ENCODE data around the gene TDRD3. TPM values are rescaled to one million over a fixed set of nuclear protein-coding genes. Genes with fewer than 3 reads are reported as not detected.

TDRD3 gene
- total RNA-seq, 1 donor from 2014 or later: 40.6 TPM

DNA sequence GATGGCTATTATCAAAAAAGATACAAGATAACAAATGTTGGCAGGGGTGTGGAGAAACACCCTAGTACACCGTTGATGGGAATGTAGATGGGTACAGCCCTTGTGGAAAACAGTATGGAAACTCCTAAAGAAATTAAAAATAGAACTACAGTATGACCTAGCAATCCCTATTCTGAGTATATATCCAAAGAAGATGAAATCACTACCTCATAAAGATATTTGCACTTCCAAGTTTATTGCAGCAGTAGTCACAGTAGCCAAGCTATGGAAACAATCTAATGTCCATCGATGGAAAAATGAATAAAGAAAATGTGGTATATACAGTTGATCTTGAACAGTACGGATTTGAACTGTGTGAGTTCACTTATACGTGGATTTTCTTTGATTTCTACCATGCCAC is 28.3 kb downstream of the TDRD3 start:
- Histone ChIP-seq H3K36me3 (no peaks in the 10 kb centered on the region), H3K9me3 (ENCODE audit: low read depth) (peaks cover 7% of the 10 kb centered on the region), H3K4me3 (no peak overlapping the region), H3K27me3 (no peaks in the 10 kb centered on the region), H3K4me2 (no peak overlapping the region), H3F3A (ENCODE audit: low read depth) (no peaks in the 10 kb centered on the region), H3K27ac (no peak overlapping the region), H3K9ac (no peak overlapping the region), H3K79me2 (ENCODE audit: low read depth) (no peaks in the 10 kb centered on the region), H3K4me1 (no peaks in the 10 kb centered on the region), H2AFZ (replicated peaks) (no peak overlapping the region), H4K20me1 (ENCODE audit: low read depth) (no peaks in the 10 kb centered on the region)
- Mint-ChIP-seq H3K36me3 (peaks cover 7% of the 10 kb centered on the region), H3K4me3 (no peak overlapping the region), H3K9me3 (peaks cover 19% of the 10 kb centered on the region), H3K27ac (no peak overlapping the region), H3K27me3 (ENCODE audit: insufficient read depth, low read depth) (no peaks in the 10 kb centered on the region), H3K4me1 (no peaks in the 10 kb centered on the region)
- DNase-seq (ENCODE audit: low spot score): no peak
- TF ChIP-seq EZH2 (IDR thresholded peaks at IDR 0.05) (no peak), EZH2phosphoT487 (IDR thresholded peaks at IDR 0.05) (no peak)
- TF ChIP-seq, protein P1, sequence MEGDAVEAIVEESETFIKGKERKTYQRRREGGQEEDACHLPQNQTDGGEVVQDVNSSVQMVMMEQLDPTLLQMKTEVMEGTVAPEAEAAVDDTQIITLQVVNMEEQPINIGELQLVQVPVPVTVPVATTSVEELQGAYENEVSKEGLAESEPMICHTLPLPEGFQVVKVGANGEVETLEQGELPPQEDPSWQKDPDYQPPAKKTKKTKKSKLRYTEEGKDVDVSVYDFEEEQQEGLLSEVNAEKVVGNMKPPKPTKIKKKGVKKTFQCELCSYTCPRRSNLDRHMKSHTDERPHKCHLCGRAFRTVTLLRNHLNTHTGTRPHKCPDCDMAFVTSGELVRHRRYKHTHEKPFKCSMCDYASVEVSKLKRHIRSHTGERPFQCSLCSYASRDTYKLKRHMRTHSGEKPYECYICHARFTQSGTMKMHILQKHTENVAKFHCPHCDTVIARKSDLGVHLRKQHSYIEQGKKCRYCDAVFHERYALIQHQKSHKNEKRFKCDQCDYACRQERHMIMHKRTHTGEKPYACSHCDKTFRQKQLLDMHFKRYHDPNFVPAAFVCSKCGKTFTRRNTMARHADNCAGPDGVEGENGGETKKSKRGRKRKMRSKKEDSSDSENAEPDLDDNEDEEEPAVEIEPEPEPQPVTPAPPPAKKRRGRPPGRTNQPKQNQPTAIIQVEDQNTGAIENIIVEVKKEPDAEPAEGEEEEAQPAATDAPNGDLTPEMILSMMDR (IDR thresholded peaks at IDR 0.05): no peak

DNA sequence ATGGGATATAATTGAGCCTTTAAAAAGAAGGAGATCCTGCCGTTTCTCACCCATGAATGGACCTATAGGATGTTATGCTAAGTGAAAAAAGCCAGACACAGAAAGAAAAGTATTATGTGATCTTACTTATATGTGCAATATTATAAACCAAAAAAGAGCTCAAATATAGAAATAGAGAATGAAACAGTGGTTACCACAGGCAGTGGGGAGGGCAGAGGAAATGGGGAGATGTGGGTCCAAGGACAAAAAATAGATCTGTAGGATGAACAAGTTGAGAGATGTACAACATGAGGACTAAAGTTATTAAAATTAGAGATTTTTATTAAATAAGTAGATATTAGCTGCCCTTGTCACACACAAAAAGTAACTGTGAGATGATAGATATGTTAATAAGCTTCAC is 29.1 kb downstream of the TDRD3 start:
- no peak overlapping the region for H3K27ac Mint-ChIP-seq
- H3K9me3 ChIP-seq (ENCODE audit: low read depth): peaks cover 7% of the 10 kb centered on the region
- no peak overlapping the region for H3K27ac ChIP-seq
- H3K27me3 Mint-ChIP-seq (ENCODE audit: insufficient read depth, low read depth): no peaks in the 10 kb centered on the region
- peaks cover 7% of the 10 kb centered on the region for H3K36me3 Mint-ChIP-seq
- no peak overlapping the region for H3K4me2 ChIP-seq
- TF ChIP-seq EZH2 (IDR thresholded peaks at IDR 0.05): no peak
- TF ChIP-seq EZH2phosphoT487 (IDR thresholded peaks at IDR 0.05): no peak
- TF ChIP-seq, protein P1 (IDR thresholded peaks at IDR 0.05): no peak
- peaks cover 14% of the 10 kb centered on the region for H3K9me3 Mint-ChIP-seq
- no peaks in the 10 kb centered on the region for H3K4me1 Mint-ChIP-seq
- H3K27me3 ChIP-seq: no peaks in the 10 kb centered on the region
- no peak overlapping the region for H3K4me3 ChIP-seq
- no peaks in the 10 kb centered on the region for H3F3A ChIP-seq (ENCODE audit: low read depth)
- no peaks in the 10 kb centered on the region for H3K4me1 ChIP-seq
- H3K79me2 ChIP-seq (ENCODE audit: low read depth): no peaks in the 10 kb centered on the region
- H4K20me1 ChIP-seq (ENCODE audit: low read depth): no peaks in the 10 kb centered on the region
- no peaks in the 10 kb centered on the region for H3K36me3 ChIP-seq
- no peak overlapping the region for H2AFZ ChIP-seq (replicated peaks)
- no peak for DNase-seq (ENCODE audit: low spot score)
- H3K9ac ChIP-seq: no peak overlapping the region
- H3K4me3 Mint-ChIP-seq: no peak overlapping the region

DNA sequence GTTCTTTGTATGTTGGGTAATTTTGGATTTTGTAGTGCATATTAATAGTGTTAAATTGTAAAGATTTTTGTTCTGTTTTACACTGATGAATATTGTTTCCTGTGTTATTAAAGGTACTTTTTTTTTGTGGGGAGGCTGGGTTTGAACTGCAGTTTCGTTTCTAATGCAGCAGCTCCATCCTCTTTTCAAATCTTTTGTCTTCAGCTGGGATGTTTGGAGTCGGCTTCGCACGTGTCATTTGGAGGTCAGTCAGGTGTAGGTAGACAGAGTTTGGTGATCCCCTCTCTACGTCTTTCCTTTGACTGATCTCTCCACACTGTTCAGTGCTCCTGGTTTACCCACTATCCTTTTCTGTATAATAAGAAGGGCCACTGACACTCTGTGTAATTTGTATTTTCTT is 30.3 kb downstream of the TDRD3 start:
- H3K4me3 Mint-ChIP-seq: no peak overlapping the region
- DNase-seq (ENCODE audit: low spot score): no peak
- no peak overlapping the region for H2AFZ ChIP-seq (replicated peaks)
- H3K27me3 ChIP-seq: no peaks in the 10 kb centered on the region
- no peaks in the 10 kb centered on the region for H3K4me1 ChIP-seq
- H3K9me3 Mint-ChIP-seq: peaks cover 4% of the 10 kb centered on the region
- H3K79me2 ChIP-seq (ENCODE audit: low read depth): peaks cover 6% of the 10 kb centered on the region
- no peaks in the 10 kb centered on the region for H3K36me3 ChIP-seq
- H3K9ac ChIP-seq: no peak overlapping the region
- H3K4me2 ChIP-seq: no peak overlapping the region
- H3K4me1 Mint-ChIP-seq: no peaks in the 10 kb centered on the region
- H3K4me3 ChIP-seq: no peak overlapping the region
- no peak for TF ChIP-seq EZH2 (IDR thresholded peaks at IDR 0.05)
- TF ChIP-seq, protein P1 (IDR thresholded peaks at IDR 0.05): no peak
- no peak for TF ChIP-seq EZH2phosphoT487 (IDR thresholded peaks at IDR 0.05)
- no peaks in the 10 kb centered on the region for H3K27me3 Mint-ChIP-seq (ENCODE audit: insufficient read depth, low read depth)
- no peak overlapping the region for H3K27ac Mint-ChIP-seq
- H3K9me3 ChIP-seq (ENCODE audit: low read depth): peaks cover 7% of the 10 kb centered on the region
- no peaks in the 10 kb centered on the region for H3K36me3 Mint-ChIP-seq
- H3F3A ChIP-seq (ENCODE audit: low read depth): no peaks in the 10 kb centered on the region
- H3K27ac ChIP-seq: no peak overlapping the region
- H4K20me1 ChIP-seq (ENCODE audit: low read depth): no peaks in the 10 kb centered on the region

All from neural progenitor cell (in vitro differentiated cells).